Activated T-helper 1 cell treated with anti-CD3 and anti-CD28 coated beads, Interleukin-12 subunit alpha, Interleukin-12 subunit beta, Interleukin-2, Interleukin-4 antibody, amounts not matched to agents 30 ng/mL and 10 ng/mL and 1 ng/mL, durations not matched to agents 14 hours and 24 hours and 36 hours (primary cell): Measurements from ENCODE around the gene PACRG. TPM values are rescaled to one million over a fixed set of nuclear protein-coding genes. Genes with fewer than 3 reads are reported as not detected.

ENCODE experiments used
- DNase-seq: peaks from one replicate; pipeline ENCODE4 v3.0.0; 2021; ENCODE audit warnings: low spot score
- H3K27ac Mint-ChIP-seq: one replicate; pipeline ENCODE4 v1.8.0; 2021; ENCODE audit warnings: mild to moderate bottlenecking, mixed read lengths
- H3K27me3 Mint-ChIP-seq: one replicate; pipeline ENCODE4 v1.8.0; 2022; ENCODE audit warnings: mild to moderate bottlenecking, moderate library complexity, mixed read lengths; ENCODE audit not compliant: insufficient read depth
- H3K36me3 Mint-ChIP-seq: one replicate; pipeline ENCODE4 v1.8.0; 2021; ENCODE audit warnings: low read depth, mixed read lengths
- H3K4me1 Mint-ChIP-seq: one replicate; pipeline ENCODE4 v1.8.0; 2021; ENCODE audit warnings: low read depth, mixed read lengths
- H3K4me3 Mint-ChIP-seq: one replicate; pipeline ENCODE4 v1.8.0; 2021; ENCODE audit warnings: mild to moderate bottlenecking, moderate library complexity, mixed read lengths
- H3K9me3 Mint-ChIP-seq: one replicate; pipeline ENCODE4 v1.8.0; 2021; ENCODE audit warnings: mixed read lengths
- intact Hi-C: fragments of 100-400 bp; cut with micrococcal nuclease; formaldehyde crosslinking; loops from one replicate; pipeline ENCODE4 v1.15.1; 2024
- total RNA-seq: library from RNA; stranded (reverse); gene quantifications from 2 replicates; pipeline ENCODE4 v1.2.3, GENCODE V29; 2022

The PACRG gene
- total RNA-seq, 1 donor from 2014 or later: 0.36 TPM

DNA sequence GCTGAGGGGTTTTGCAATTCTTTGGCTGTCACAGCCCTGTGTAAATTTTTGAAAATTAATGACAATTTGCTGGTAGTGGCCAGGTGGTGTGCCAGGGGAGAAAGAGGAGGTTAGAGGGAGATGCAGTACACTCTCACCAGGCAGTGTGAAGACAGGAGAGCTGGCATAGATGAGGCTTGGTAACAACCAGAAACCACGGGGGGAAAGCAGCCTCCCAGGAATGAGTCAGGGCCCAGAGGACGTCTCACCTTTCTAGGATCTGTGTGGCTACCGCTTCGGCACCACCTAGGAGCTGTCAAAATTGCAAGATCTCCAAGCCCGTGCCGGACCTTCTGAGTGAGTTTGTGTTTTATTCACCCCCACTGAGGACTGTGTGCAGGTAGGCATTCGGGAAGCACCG lies 171.4 kb downstream of the PACRG start:
- H3K4me1 Mint-ChIP-seq: no peaks in the 10 kb centered on the region
- intact Hi-C loops: no loop called here
- no peak overlapping the region for H3K27ac Mint-ChIP-seq
- no peaks in the 10 kb centered on the region for H3K9me3 Mint-ChIP-seq
- no peaks in the 10 kb centered on the region for H3K36me3 Mint-ChIP-seq
- no peaks in the 10 kb centered on the region for H3K27me3 Mint-ChIP-seq
- no peak overlapping the region for H3K4me3 Mint-ChIP-seq
- no peak for DNase-seq

GRCh38 chr6:162900503-162900902 lies 172.7 kb downstream of the PACRG start:
- no peak overlapping the region for H3K27ac Mint-ChIP-seq
- intact Hi-C loops: no loop called here
- no peaks in the 10 kb centered on the region for H3K4me1 Mint-ChIP-seq
- no peaks in the 10 kb centered on the region for H3K27me3 Mint-ChIP-seq
- H3K9me3 Mint-ChIP-seq: no peaks in the 10 kb centered on the region
- DNase-seq: no peak
- H3K4me3 Mint-ChIP-seq: no peak overlapping the region
- H3K36me3 Mint-ChIP-seq: no peaks in the 10 kb centered on the region

GRCh38 chr6:162904069-162904663 lies 176.4 kb downstream of the PACRG start:
- H3K4me1 Mint-ChIP-seq: no peaks in the 10 kb centered on the region
- intact Hi-C loops: no loop called here

GRCh38 chr6:162906479-162906878 lies 178.7 kb downstream of the PACRG start:
- no peaks in the 10 kb centered on the region for H3K27me3 Mint-ChIP-seq
- intact Hi-C loops: no loop called here

More at GRCh38 chr6:162904069-162904663, 176.4 kb downstream of the PACRG start:
- no peak for DNase-seq
- Mint-ChIP-seq H3K36me3 (no peaks in the 10 kb centered on the region), H3K4me3 (no peak overlapping the region), H3K27me3 (no peaks in the 10 kb centered on the region), H3K27ac (no peak overlapping the region), H3K9me3 (no peaks in the 10 kb centered on the region)

GRCh38 chr6:162907876-162908481 lies 180.2 kb downstream of the PACRG start:
- intact Hi-C loops: no loop called here
- H3K27ac Mint-ChIP-seq: no peak overlapping the region
- no peak for DNase-seq
- H3K4me3 Mint-ChIP-seq: no peak overlapping the region
- no peaks in the 10 kb centered on the region for H3K27me3 Mint-ChIP-seq
- H3K9me3 Mint-ChIP-seq: no peaks in the 10 kb centered on the region
- H3K4me1 Mint-ChIP-seq: no peaks in the 10 kb centered on the region
- H3K36me3 Mint-ChIP-seq: no peaks in the 10 kb centered on the region

More at GRCh38 chr6:162906479-162906878, 178.7 kb downstream of the PACRG start:
- Mint-ChIP-seq H3K4me1 (no peaks in the 10 kb centered on the region), H3K4me3 (no peak overlapping the region), H3K27ac (no peak overlapping the region), H3K9me3 (no peaks in the 10 kb centered on the region), H3K36me3 (no peaks in the 10 kb centered on the region)
- no peak for DNase-seq

DNA sequence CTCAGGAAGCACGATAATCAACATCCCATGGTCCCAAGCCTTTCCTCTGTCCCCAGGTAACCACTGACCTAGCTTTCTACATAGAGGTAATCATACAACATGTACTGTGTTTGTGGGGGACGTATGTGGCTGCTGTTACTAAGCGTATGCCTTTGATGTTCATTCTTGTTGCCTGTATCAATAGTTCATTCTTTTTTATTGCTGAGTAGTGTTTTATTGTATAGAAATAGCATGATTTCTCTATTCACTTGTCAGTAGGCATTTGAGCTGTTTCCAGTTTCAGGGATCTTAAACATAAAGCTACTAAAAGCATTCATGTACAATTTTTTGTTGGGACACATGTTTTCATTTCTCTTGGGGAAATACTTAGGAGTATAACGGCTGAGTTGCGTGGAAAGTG lies 185.4 kb downstream of the PACRG start:
- no peak overlapping the region for H3K27ac Mint-ChIP-seq
- no peaks in the 10 kb centered on the region for H3K4me1 Mint-ChIP-seq

DNA sequence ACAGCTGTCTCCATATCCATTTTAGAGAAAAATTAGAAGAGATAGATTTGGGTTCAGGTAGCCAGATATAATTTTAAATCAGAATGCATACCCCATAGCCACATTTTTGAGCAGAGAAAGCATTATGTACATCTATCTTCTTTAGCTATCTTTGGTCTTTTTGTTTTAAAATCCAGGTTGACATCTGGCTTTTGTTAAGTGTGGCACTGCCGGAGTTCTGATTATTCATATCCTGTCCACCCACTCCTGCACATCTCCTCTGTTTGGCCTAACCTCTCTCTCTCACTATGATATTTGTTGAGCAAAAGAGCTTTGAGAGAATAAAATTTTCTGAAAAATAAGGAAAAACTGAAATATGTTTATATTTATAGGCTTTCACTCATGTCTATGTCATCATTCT lies 189.7 kb downstream of the PACRG start:
- H3K4me1 Mint-ChIP-seq: no peaks in the 10 kb centered on the region
- H3K27ac Mint-ChIP-seq: no peak overlapping the region
- H3K4me3 Mint-ChIP-seq: no peak overlapping the region
- H3K9me3 Mint-ChIP-seq: no peaks in the 10 kb centered on the region
- intact Hi-C loops: no loop called here
- no peak for DNase-seq
- no peaks in the 10 kb centered on the region for H3K36me3 Mint-ChIP-seq
- no peaks in the 10 kb centered on the region for H3K27me3 Mint-ChIP-seq

More for the DNA sequence above, 185.4 kb downstream of the PACRG start:
- intact Hi-C loops: no loop called here
- Mint-ChIP-seq H3K4me3 (no peak overlapping the region), H3K9me3 (no peaks in the 10 kb centered on the region), H3K27me3 (no peaks in the 10 kb centered on the region), H3K36me3 (no peaks in the 10 kb centered on the region)
- no peak for DNase-seq

- Mint-ChIP-seq H3K4me1 (no peaks in the 10 kb centered on the region), H3K4me3 (no peak overlapping the region), H3K27ac (no peak overlapping the region), H3K27me3 (no peaks in the 10 kb centered on the region), H3K36me3 (no peaks in the 10 kb centered on the region), H3K9me3 (peaks cover 5% of the 10 kb centered on the region)
- intact Hi-C loops: no loop called here
- no peak for DNase-seq
These were observed 193.3 kb downstream of the PACRG start for GRCh38 chr6:162921062-162921461.

- Mint-ChIP-seq H3K9me3 (peaks cover 5% of the 10 kb centered on the region), H3K36me3 (no peaks in the 10 kb centered on the region), H3K27ac (no peak overlapping the region), H3K27me3 (no peaks in the 10 kb centered on the region), H3K4me3 (no peak overlapping the region), H3K4me1 (no peaks in the 10 kb centered on the region)
- intact Hi-C loops: no loop called here
- no peak for DNase-seq
These were observed 193.8 kb downstream of the PACRG start for GRCh38 chr6:162921510-162922040.

- no peak for DNase-seq
- Mint-ChIP-seq H3K27me3 (no peaks in the 10 kb centered on the region), H3K9me3 (peaks cover 10% of the 10 kb centered on the region), H3K36me3 (no peaks in the 10 kb centered on the region), H3K27ac (no peak overlapping the region), H3K4me3 (no peak overlapping the region), H3K4me1 (no peaks in the 10 kb centered on the region)
- intact Hi-C loops: no loop called here
These were observed 194.9 kb downstream of the PACRG start for GRCh38 chr6:162922563-162923166.

DNA sequence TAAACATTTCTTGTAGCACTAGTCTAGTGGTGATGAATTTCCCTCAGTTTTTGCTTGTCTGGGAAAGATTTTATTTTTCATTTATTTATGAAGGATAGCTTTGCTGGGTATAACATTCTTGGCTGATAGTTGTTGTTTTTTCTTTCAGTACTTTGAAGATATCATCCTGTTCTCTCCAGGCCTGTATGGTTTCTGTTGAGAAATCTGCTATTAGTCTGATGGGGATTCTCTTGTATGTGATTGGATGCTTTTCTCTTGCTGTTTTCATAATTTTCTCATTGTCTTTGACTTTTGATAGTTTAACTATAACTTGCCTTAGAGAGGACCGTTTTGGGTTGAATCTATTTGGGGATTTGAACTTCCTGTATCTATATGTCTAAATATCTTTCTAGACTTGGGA lies 207.1 kb downstream of the PACRG start:
- Mint-ChIP-seq H3K9me3 (peaks cover 27% of the 10 kb centered on the region), H3K4me1 (no peaks in the 10 kb centered on the region), H3K27ac (no peak overlapping the region), H3K27me3 (no peaks in the 10 kb centered on the region), H3K36me3 (no peaks in the 10 kb centered on the region), H3K4me3 (no peak overlapping the region)
- intact Hi-C loops: no loop called here
- DNase-seq: no peak

GRCh38 chr6:162940426-162940825 lies 212.7 kb downstream of the PACRG start:
- peaks cover 30% of the 10 kb centered on the region for H3K9me3 Mint-ChIP-seq
- no peaks in the 10 kb centered on the region for H3K36me3 Mint-ChIP-seq
- intact Hi-C loops: no loop called here
- H3K4me1 Mint-ChIP-seq: no peaks in the 10 kb centered on the region
- DNase-seq: no peak
- H3K4me3 Mint-ChIP-seq: no peak overlapping the region
- H3K27ac Mint-ChIP-seq: no peak overlapping the region
- no peaks in the 10 kb centered on the region for H3K27me3 Mint-ChIP-seq

DNA sequence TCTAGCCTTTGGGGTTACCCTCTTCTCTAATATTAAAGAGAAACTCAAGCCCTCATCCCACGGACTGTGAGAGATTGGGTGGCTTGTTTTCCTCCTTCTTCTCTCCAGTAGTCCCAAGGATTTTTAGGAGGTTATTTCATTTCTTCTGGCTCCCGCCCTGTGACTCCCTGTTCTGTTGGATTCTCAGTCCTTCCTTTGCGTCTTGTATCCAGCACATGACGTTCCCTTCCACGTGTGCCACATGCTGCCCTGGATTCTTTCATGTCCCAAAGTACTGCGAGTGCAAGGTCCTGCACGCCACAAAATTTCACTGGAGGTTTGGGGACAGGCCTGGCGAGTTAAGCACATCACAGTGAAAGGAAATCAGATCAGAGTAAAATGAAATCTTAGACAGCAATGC lies 213.4 kb downstream of the PACRG start:
- Mint-ChIP-seq H3K4me3 (no peak overlapping the region), H3K9me3 (peaks cover 23% of the 10 kb centered on the region), H3K4me1 (no peaks in the 10 kb centered on the region), H3K27me3 (no peaks in the 10 kb centered on the region), H3K27ac (no peak overlapping the region), H3K36me3 (no peaks in the 10 kb centered on the region)
- intact Hi-C loops: no loop called here
- no peak for DNase-seq
